Measurements from ENCODE around the gene TESK1. TPM values are rescaled to one million over a fixed set of nuclear protein-coding genes. Genes with fewer than 3 reads are reported as not detected.

The TESK1 gene
- total and polyA plus RNA-seq, 4 donors: 3.7 to 12.5 (median 6.8) TPM

DNA sequence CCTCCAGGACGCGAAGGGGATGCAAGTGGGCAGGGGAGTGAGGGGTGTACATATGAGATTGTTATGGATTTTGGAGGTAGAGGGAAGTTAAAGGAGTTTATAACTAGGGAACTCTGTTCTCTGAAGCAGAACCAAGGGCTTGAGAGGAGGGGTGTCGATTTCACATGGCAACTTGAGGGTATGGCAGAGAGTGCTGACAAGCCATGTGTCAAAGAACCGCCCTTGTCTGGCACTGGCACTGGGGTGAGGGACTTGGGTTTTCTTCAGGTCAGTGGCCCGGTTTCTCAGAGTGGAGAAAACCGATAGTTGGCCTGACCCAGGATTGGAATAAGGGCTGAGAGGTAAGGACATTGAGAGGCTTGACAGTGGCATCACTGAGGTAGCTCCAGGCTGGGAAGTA is 47.7 kb upstream of the TESK1 start:
- no peak for DNase-seq (ENCODE audit: low spot score)
- Histone ChIP-seq H3K4me1 (ENCODE audit: control insufficient read depth in 4 of 4, insufficient read depth in 4 of 4, low read length in 3 of 4) (peaks cover 0 to 13% (median 4%) of the 10 kb centered on the region in 4 donors), H3K27ac (ENCODE audit: low read depth in 1 of 2, low read length in 2 of 2) (no peak overlapping the region), H3K27me3 (ENCODE audit: control insufficient read depth in 4 of 4, insufficient read depth in 4 of 4, low read length in 3 of 4) (no peaks in the 10 kb centered on the region), H3K36me3 (ENCODE audit: control insufficient read depth in 4 of 4, insufficient read depth in 3 of 4, low read depth in 1 of 4, low read length in 3 of 4) (peaks cover 4 to 33% (median 8%) of the 10 kb centered on the region in 4 donors), H3K9me3 (ENCODE audit: control insufficient read depth in 4 of 4, low read length in 3 of 4) (no peaks in the 10 kb centered on the region), H3K4me3 (ENCODE audit: low read depth in 1 of 3, low read length in 3 of 3) (no peak overlapping the region), H3K9ac (ENCODE audit: low read depth in 1 of 2, low read length in 2 of 2) (no peak overlapping the region)
- WGBS: 94% methylated on average over 6 of the region's 6 CpGs
- TF ChIP-seq NR2F2 (IDR thresholded peaks at IDR 0.05) (no peak), JUND (IDR thresholded peaks at IDR 0.05) (no peak), RAD21 (IDR thresholded peaks at IDR 0.05) (no peak), EGR1 (IDR thresholded peaks at IDR 0.05; ENCODE audit: low read depth in 2 of 2) (no peak), FOXA1 (IDR thresholded peaks at IDR 0.05) (no peak), HNF4A (conservative IDR thresholded peaks at IDR 0.05) (no peak)
- TF ChIP-seq, protein P1, sequence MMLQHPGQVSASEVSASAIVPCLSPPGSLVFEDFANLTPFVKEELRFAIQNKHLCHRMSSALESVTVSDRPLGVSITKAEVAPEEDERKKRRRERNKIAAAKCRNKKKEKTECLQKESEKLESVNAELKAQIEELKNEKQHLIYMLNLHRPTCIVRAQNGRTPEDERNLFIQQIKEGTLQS (IDR thresholded peaks at IDR 0.05): no peak
- TF ChIP-seq, protein P2, sequence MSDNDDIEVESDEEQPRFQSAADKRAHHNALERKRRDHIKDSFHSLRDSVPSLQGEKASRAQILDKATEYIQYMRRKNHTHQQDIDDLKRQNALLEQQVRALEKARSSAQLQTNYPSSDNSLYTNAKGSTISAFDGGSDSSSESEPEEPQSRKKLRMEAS (IDR thresholded peaks at IDR 0.05): no peak
- TF ChIP-seq, protein P3, sequence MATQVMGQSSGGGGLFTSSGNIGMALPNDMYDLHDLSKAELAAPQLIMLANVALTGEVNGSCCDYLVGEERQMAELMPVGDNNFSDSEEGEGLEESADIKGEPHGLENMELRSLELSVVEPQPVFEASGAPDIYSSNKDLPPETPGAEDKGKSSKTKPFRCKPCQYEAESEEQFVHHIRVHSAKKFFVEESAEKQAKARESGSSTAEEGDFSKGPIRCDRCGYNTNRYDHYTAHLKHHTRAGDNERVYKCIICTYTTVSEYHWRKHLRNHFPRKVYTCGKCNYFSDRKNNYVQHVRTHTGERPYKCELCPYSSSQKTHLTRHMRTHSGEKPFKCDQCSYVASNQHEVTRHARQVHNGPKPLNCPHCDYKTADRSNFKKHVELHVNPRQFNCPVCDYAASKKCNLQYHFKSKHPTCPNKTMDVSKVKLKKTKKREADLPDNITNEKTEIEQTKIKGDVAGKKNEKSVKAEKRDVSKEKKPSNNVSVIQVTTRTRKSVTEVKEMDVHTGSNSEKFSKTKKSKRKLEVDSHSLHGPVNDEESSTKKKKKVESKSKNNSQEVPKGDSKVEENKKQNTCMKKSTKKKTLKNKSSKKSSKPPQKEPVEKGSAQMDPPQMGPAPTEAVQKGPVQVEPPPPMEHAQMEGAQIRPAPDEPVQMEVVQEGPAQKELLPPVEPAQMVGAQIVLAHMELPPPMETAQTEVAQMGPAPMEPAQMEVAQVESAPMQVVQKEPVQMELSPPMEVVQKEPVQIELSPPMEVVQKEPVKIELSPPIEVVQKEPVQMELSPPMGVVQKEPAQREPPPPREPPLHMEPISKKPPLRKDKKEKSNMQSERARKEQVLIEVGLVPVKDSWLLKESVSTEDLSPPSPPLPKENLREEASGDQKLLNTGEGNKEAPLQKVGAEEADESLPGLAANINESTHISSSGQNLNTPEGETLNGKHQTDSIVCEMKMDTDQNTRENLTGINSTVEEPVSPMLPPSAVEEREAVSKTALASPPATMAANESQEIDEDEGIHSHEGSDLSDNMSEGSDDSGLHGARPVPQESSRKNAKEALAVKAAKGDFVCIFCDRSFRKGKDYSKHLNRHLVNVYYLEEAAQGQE (IDR thresholded peaks at IDR 0.05): no peak
- TF ChIP-seq, protein P4, sequence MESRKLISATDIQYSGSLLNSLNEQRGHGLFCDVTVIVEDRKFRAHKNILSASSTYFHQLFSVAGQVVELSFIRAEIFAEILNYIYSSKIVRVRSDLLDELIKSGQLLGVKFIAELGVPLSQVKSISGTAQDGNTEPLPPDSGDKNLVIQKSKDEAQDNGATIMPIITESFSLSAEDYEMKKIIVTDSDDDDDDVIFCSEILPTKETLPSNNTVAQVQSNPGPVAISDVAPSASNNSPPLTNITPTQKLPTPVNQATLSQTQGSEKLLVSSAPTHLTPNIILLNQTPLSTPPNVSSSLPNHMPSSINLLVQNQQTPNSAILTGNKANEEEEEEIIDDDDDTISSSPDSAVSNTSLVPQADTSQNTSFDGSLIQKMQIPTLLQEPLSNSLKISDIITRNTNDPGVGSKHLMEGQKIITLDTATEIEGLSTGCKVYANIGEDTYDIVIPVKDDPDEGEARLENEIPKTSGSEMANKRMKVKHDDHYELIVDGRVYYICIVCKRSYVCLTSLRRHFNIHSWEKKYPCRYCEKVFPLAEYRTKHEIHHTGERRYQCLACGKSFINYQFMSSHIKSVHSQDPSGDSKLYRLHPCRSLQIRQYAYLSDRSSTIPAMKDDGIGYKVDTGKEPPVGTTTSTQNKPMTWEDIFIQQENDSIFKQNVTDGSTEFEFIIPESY (IDR thresholded peaks at IDR 0.05): no peak

DNA sequence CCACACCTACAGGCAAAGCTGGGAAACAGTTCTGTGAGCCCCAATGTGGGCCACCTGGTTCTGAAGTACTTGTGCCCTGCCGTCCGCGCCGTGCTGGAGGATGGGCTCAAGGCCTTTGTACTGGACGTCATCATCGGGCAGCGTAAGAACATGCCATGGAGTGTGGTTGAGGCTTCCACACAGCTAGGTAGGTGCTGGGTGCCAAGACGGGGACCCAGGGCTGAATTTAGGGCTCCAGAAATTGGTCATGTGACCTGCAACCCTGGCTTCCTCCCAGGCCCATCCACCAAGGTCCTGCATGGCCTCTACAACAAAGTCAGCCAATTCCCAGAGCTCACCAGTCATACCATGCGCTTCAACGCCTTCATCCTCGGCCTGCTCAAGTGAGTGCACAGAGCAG is 46.9 kb upstream of the TESK1 start:
- 97% methylated on average over 11 of the region's 11 CpGs for WGBS
- Histone ChIP-seq H3K9me3 (ENCODE audit: control insufficient read depth in 4 of 4, low read length in 3 of 4) (no peaks in the 10 kb centered on the region), H3K4me1 (ENCODE audit: control insufficient read depth in 4 of 4, insufficient read depth in 4 of 4, low read length in 3 of 4) (peaks cover 0 to 12% (median 5%) of the 10 kb centered on the region in 4 donors), H3K36me3 (ENCODE audit: control insufficient read depth in 4 of 4, insufficient read depth in 3 of 4, low read depth in 1 of 4, low read length in 3 of 4) (peaks cover 4 to 36% (median 8%) of the 10 kb centered on the region in 4 donors), H3K9ac (ENCODE audit: low read depth in 1 of 2, low read length in 2 of 2) (no peak overlapping the region), H3K27ac (ENCODE audit: low read depth in 1 of 2, low read length in 2 of 2) (no peak overlapping the region), H3K4me3 (ENCODE audit: low read depth in 1 of 3, low read length in 3 of 3) (no peak overlapping the region), H3K27me3 (ENCODE audit: control insufficient read depth in 4 of 4, insufficient read depth in 4 of 4, low read length in 3 of 4) (no peaks in the 10 kb centered on the region)
- TF ChIP-seq SP1 (IDR thresholded peaks at IDR 0.05) (no peak), HNF4A (conservative IDR thresholded peaks at IDR 0.05) (no peak), RAD21 (IDR thresholded peaks at IDR 0.05) (no peak), HNF4G (IDR thresholded peaks at IDR 0.05) (no peak), EGR1 (IDR thresholded peaks at IDR 0.05; ENCODE audit: low read depth in 2 of 2) (no peak)
- TF ChIP-seq, protein P5, sequence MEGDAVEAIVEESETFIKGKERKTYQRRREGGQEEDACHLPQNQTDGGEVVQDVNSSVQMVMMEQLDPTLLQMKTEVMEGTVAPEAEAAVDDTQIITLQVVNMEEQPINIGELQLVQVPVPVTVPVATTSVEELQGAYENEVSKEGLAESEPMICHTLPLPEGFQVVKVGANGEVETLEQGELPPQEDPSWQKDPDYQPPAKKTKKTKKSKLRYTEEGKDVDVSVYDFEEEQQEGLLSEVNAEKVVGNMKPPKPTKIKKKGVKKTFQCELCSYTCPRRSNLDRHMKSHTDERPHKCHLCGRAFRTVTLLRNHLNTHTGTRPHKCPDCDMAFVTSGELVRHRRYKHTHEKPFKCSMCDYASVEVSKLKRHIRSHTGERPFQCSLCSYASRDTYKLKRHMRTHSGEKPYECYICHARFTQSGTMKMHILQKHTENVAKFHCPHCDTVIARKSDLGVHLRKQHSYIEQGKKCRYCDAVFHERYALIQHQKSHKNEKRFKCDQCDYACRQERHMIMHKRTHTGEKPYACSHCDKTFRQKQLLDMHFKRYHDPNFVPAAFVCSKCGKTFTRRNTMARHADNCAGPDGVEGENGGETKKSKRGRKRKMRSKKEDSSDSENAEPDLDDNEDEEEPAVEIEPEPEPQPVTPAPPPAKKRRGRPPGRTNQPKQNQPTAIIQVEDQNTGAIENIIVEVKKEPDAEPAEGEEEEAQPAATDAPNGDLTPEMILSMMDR (IDR thresholded peaks at IDR 0.05; ENCODE audit: low read depth, low read length, missing input control): no peak
- TF ChIP-seq, protein P1 (IDR thresholded peaks at IDR 0.05): no peak
- TF ChIP-seq, protein P3 (IDR thresholded peaks at IDR 0.05): no peak
- no peak for DNase-seq (ENCODE audit: low spot score)
